Heart left ventricle (tissue), 13 donors: Measurements from ENCODE around the gene CLHC1.

Experiments
- POLR2A ChIP-seq, 2 donors: fragments of 450-650 bp; IDR thresholded peaks; one replicate each; pipeline ENCODE4 v1.6.1; 2017; ENCODE audit warnings: antibody characterized with exemption in 2 of 2, mild to moderate bottlenecking in 2 of 2, moderate library complexity in 2 of 2
- TF ChIP-seq, protein P1 (sequence below), 12 donors: fragments of 200-600 bp; sonication (generic) in 4 of 12; IDR thresholded peaks; one replicate each; pipeline versions ENCODE4 v1.5.0 to v1.8.0; 2018 to 2022; ENCODE audit warnings: antibody characterized with exemption in 12 of 12, mild to moderate bottlenecking in 5 of 12
- donor health status: ischemic (EF 13 %, LVEDD 7.1; RV severe dilation, severe dysfunction).
- donor health status: DM: no; HTN: yes; CAD: no.
- donor health status: DM: no; HTN: no; CAD: no.
- donor health status: ischemic (EF 25% LVEDD 6.9; RV normal size, moderate dysfunction).
- donor health status: ischemic (EF 25% LVEDD 5.7; RV mildly dilated, moderate dysfunction).
- donor health status: ischemic (EF 35%, LVEDD 5.7; RV mildly dilated, moderate dysfunction).
- donor health status: nonischemic (EF 11% LVEDD 7.7; RV severe dilation, severe dysfunction).
- donor health status: DM: yes; HTN: yes; CAD: no.
- donor health status: PGD.
- donor health status: ischemic (EF 29% LVEDD 5.4; RV normal size, mild dysfunction).
- donor health status: nonischemic (EF 23%, LVEDD 6.1; RV moderate dilation, normal function).

- no peak for TF ChIP-seq POLR2A (IDR thresholded peaks at IDR 0.05)
- TF ChIP-seq, protein P1, sequence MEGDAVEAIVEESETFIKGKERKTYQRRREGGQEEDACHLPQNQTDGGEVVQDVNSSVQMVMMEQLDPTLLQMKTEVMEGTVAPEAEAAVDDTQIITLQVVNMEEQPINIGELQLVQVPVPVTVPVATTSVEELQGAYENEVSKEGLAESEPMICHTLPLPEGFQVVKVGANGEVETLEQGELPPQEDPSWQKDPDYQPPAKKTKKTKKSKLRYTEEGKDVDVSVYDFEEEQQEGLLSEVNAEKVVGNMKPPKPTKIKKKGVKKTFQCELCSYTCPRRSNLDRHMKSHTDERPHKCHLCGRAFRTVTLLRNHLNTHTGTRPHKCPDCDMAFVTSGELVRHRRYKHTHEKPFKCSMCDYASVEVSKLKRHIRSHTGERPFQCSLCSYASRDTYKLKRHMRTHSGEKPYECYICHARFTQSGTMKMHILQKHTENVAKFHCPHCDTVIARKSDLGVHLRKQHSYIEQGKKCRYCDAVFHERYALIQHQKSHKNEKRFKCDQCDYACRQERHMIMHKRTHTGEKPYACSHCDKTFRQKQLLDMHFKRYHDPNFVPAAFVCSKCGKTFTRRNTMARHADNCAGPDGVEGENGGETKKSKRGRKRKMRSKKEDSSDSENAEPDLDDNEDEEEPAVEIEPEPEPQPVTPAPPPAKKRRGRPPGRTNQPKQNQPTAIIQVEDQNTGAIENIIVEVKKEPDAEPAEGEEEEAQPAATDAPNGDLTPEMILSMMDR (IDR thresholded peaks at IDR 0.05), result no peak
Observed at GRCh38 chr2:55151733-55152433, 80.2 kb downstream of the CLHC1 start.
